ENCODE results near the gene PRKD2.

PRKD2 gene

DNA sequence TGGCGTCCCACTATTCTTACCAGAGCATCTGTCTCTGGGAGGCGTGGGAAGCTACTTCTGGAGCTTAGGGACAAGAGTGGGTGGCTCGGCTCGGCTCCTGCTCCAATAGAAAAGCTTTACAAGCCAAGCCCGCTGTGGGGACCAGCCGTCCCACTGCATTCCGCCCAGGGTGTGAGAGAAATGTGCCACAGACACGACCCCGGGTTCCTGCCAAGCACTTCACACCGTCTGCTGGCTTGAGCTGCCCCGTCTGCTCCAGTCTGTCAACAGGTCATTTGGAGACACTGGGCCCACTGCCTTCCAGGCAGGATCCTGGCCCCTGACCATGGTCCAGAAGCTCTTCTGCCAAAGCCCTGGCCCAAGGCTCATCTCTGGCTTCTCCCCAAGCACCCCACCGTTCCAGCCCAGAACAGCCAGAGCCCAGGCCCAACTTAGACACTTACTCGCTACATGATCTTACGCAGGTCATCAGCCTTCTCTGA, 22.4 kb upstream of the PRKD2 start:
- DNase-seq: no peak

DNA sequence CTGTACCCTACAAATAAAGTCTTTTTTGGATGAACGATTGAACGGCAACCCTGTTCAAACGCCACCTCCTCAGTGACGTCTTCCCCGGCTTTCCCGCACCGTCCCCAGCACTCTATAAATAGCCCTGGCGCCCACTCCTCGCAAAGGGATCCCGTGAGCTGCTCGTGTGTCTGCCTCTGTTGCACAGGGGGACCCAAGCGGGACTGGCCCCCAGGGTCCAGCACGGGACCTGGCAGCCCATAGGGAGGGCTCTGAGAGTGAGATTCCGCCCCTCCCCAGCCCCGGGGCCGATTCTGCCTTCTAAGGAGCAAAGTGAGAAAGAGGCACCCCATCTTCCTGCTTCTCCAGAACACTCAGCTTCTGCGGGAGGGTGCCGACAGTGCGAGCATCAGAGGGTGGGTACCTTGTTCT, 20.9 kb upstream of the PRKD2 start:
- DNase-seq: no peak

DNA sequence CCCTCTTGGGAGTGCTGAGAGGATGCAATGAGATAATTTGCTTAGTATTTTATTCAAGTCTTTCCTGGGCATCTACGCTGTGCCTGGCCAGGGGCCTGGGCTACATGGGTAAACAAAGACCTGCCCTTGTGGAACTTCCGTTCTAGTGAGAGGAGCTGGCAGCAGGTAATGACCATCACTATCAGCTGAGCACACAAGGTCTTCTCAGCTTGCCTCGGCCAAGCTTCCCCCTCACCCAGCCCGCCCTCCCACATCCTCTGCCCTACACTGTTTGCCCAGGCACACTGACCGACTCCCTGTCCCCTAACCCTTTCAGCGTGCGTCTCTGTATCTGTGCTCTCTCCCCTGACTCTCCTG, 20.4 kb upstream of the PRKD2 start:
- DNase-seq: no peak

DNA sequence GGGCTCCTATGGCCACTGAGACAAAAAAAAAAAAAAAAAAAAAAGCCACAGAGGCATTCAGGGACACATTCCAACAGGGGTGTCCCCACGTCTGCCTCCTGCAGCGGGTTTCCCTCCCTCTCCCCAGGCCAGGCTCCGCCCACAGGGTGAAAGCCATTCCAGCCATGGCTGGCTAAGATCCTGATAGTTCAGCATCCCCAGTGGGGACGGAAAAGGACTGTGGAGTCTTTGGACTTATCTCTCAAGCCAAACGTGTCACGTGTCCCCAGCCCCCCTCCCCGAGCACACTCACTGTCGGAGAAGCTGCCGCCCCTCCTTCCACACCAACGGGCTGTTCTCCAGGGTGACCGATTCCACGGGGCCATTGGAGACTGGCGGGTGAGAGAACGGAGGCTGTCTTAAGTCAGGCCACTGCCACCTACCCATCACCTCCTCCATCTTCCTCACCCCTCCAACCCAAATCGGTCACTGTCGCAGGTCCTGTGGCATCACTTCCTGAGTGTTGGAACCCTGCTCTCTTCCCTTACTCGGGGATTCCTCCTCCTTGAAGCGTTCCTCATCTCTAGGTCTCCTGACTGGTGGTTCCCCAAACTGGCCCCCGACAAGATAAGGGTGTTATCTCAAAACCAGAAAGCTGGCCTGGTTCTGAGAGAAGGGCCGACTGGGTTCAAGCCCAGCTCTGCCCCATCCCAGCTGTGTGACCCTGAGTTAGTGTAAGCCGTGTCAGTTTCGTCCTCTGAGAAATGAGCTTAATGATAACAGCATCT, 19.8 kb upstream of the PRKD2 start:
- no peak for DNase-seq

DNA sequence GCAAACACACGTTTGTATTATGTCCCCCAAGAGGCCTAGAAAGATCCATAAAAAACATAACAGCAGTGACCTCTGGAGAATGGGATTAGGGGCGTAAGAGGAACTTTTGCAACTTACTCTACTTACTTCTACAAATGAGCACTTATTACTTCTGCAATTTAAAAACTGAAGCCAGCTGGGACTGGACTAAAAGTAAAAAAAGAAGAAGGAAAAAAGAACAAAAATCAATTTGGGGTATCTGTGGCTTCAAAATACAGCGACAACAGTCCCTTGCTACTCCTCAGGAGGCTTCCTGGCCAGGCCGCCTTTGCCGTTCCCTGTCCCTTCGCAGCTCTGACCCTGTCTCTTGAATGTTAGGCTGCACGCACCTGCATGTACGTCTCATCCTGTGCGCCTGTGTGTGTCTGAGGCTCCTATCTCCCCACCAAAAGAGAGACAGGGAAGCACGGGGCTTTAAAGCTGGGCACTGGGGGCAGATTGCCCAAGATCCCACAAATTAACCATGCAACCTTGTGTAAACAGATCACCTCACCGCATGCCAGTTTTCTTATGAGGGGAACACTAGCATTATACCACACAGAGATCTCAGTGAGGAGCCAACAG, 16.9 kb upstream of the PRKD2 start:
- DNase-seq: no peak

DNA sequence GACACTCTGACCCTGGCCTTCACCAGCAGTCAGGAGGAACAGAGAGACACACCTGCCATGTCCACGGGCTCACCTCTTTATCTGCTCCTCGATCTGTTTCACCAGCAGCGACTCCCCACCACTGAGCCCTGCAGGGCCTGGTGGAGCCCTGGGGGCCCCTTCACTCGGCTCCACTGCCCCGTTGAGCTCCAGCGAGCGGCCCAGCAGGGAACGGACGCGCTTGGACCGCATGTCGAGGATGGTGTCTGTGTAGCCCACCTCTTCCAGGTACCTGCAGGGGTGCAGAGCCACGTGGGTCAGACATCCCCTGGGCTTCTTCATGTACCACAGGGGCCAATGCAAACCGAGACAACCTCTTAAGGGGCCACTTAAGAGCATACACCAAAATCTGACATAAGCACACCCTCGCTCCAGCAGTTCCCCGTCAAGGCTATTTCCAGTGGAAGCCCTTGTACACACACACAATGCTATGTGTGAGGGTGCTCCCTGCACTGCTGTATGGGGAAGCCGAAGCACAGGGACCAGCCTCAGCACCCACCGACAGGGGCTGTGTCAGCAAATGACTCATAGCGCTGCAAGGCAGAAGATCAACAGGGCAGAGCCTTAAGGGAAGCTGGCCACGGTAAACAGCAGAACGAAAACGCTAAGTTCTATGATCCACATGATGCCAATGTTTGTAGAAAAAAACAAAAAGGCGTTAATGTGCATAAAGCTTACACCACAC, 16.2 kb upstream of the PRKD2 start:
- no peak for DNase-seq

DNA sequence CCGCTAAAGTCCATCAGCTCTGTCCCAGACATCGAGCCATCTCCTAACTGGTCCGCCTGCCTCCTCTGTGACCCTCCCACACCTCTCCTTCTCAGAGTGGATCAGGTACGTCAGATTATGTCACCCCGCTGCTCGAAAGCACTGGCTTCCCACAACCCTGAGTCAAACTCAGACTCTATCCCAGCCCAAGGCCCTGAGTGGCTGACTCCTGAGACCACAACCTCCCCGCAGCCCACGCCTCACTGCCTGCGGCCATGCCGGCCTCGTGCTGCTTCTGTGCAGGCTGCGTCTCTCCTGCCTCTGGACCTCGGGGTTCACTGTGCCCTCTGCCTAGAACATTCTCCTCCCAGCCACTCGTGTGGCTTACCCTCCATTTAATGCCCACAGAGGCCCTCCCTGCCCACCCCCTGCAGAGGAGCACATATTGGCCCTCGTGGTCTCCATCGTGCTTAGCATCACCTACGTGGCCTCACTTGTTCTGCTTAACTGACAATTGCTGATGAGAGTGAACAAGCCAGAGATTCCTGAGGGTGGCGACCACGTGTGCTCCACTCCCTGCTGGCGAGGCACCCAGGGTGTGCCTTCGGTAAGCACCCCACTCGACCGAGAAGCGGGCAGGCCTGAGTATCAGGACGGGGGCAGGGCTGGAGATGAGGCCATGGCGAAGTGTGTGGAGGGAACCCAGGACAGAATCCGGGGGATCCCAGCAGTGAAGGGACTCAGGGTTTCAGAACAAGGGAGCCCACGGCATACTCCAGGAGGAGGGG, 15.4 kb upstream of the PRKD2 start:
- DNase-seq: no peak

DNA sequence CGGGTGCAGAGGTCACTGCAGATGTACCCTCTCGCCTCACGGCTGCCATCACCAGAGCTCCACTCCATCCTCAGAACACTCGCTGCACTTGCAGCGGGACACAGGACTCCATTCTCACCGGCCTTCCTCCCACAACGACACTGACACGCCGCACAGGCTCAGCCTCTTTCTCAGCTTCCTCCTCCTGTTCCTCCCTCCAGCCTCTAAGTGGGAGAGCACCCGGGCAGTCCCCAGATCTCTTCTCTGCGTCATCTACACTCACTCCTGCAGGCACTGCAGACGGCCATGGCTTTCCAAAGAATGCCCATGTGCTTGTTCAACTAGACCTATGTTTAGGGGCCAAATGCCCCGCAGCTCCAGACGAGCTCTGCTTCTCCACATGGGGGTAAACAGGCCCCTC, 14.7 kb upstream of the PRKD2 start:
- no peak for DNase-seq

DNA sequence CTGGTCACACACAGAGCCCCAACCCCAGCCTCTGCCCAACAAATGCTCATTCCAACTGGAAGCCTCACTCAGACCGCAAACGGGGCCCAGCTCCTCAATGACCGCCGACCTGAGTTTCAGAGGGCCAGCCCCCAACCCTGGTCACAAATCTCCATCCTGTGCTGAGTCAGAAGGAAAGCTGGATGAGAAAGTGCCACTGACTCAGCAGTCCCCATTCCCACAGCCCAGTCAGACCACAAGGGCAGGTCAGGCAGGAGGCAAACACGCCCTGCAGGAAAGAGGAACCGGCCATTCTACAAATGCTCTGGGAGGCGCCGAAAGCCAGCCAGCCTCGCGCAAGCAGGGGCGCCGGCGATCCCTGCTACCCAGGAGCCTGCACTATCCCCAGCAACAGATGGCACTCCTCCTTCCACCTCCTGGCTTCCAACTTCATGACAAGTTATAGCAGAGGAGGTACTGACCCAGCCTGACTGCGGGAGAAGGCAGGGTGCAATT, 14.1 kb upstream of the PRKD2 start:
- no peak for DNase-seq

DNA sequence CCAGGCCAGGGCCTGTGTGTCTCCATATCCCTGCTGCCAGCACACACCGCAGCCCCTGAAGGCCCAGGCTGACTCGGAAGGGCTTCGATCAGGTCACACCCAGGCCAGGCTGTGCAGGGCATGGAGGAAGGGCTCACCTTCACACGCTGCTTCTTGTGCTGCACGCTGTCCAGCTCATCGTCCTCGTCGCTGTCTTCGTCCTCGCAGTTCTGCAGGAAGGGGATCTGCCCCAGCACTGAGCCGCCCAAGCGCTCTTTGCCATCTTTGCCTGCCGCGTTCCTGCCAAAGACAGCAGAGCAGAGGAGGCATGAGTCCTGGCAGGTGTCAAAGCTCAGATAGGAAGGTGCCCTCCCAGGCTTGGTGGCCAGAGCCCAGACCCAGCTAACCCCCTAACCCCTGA, 13.7 kb upstream of the PRKD2 start:
- DNase-seq: no peak

DNA sequence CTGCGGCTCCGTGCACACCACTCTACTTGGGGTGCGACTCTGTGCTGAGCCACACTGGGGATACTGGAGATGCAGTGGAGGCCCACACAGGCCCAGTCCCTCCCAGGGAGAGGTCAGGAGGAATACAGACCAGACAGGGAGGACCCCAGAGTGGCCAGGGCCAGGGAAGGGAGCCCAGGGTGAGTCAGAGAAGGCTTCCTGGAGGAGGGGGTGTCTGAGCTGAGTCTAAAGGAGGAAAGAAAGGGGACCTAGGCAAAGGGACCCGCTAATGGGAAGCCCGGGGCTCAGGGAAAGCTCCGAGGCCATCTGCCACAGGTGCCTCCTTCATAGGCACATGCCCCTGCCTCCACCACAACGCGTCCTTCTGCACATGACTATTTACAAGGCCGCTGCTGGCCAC, 13.3 kb upstream of the PRKD2 start:
- DNase-seq: no peak

DNA sequence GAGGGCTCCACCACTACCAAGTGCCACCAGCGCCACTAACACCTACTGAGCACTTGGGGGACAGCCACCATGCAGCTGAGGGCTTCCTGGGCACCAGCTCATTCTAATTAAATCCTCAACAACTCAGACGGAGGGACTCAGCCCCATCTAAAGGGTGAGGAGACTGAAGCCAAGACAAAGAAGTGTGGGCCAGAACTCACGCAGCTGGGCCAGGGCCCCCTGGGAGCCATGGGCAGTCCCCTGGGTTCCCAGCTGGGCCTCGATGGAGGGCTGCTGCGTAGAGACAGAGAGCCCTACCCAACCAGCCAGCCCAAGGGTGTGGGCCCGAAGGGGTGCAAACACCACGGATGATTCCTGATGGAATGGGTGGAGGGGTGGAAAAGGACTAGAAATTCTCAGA, 12.8 kb upstream of the PRKD2 start:
- no peak for DNase-seq

DNA sequence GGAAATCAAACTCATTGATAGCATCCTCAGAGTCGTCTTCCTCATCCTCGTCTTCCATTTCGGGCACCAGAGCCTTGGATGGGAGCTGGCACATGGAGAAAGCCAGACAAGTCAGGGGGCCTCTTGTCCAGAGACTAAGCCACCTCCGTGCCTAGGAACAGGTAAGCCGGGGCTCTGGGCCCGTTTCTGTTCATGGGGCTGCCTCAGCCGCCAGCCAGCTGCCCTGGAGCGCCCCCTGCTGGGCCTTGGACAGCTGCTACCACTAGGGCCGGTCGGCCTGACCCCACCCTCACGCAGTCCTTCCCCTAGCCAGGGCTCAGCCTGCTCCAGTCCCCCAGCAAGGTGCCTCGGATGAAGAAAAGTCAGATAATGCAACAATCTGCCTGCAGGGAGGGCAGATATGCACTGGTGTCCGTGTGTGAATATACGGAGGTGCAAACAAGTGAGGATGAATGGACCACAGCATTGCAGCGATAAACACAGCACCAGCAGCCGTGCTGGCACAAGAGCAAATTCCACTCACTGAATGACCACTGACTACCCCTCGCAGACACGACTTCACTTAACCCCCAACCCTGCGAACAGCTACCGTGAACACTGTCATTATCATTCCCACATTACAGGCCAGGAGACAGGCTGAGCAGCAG, 11.9 kb upstream of the PRKD2 start:
- DNase-seq: no peak

DNA sequence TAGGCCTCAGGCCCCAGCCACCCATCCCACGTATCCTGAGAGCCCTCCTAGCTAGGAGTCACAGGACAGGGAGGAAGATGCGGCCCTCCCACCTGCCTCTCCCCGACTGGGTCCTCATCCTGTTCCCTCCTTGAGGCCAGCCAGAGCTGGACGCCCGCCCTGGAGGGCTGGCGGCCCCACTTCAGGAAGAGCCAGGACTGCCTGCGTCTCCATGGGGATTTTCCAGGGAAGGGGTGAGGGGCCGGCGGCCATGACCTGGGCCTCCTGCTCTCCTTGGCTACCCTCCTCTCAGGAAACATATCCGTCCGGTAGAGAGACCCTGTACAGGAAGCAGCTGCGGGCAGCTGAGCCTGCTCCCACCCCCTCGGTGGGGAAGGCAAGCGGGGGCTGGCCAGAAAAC, 11.3 kb upstream of the PRKD2 start:
- no peak for DNase-seq

DNA sequence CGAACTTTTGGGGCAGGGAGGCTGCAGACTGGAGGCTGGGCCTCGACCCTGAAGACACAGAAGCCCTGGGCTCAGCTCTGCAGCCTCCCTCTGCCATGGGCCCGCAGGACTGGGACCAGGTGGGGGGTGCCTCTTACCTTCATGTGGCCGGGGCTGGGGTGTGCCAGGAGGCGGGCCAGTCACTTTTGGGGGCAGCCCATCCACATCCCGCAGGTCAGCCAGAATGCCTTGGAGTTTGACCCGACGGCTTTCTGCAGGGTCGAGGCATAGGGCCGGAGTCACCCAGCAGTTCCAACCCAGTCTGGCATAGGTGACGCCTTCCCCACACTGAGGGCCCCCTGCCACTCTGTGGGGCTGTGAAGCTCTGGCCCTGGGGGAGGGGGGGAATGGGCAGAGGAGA, 10.8 kb upstream of the PRKD2 start:
- no peak for DNase-seq

DNA sequence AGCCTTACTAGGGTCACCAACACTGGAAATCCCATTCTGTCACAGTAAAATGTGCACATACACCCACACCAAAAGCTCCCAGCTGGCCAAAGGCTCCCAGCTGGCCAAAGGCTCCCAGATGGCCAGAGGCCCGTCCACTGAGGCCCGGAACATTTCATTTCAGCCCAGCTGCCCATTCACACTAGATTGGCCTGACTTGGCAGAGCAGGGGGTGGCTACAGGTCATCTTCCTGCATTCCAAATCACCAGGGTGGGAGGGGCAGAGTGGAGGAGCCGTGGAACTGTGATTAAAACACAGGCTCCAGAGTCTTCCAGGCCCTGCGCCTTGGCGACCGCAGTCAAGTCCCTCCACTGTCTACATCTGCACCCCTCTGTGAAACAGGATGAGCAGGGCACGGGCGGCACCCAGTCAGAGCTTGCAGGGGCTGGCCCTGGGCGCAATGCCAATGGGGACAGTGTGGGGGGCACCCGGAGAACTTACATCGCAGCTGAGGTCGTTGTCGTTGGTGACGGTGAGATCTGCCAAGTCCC, 10.1 kb upstream of the PRKD2 start:
- no peak for DNase-seq

DNA sequence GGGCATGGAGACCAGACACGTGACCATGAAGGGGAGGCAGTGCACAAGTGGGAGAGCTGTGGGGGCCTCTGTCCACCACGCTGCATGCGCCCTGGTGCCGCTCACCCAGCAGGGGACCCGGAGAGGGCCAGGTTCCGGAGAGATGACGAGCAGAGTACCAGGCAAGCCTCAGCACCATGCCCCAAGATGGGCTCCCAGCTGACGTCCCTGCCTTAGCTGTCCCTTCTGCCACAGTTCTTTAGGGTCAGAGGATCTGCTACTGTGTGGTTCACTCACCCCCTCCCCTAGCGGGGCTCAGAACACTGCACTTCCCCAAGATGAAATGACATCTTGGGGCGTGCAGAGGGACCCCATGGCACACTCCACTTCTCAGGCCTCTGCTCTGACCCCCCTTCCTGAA, 9.6 kb upstream of the PRKD2 start:
- no peak for DNase-seq

DNA sequence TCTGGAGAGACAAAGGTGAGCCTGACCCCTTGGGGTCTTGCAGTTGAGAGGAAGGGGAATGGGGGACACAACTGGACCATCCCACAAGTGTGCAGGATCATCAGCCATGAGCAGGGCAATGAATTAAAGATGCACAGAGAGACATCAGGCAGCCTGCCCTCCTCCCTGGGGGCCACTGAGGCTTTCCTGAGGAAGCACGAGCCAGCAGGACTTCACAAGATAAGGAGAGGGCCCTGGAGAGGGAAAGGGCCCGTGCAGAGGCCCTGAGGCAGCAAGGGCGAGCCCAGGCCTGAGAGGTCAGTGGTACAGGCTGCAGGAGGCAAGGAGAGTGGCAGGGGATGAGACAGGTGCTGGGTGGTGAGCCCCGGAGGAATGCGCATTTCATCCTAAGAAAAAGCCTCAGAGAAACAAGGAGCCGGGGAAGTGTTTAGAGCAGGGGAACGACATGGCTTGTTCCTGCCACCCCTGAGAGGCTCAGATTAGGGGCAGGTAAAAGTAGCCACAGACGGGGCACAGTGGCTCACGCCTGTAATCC, 9.0 kb upstream of the PRKD2 start:
- DNase-seq: no peak

DNA sequence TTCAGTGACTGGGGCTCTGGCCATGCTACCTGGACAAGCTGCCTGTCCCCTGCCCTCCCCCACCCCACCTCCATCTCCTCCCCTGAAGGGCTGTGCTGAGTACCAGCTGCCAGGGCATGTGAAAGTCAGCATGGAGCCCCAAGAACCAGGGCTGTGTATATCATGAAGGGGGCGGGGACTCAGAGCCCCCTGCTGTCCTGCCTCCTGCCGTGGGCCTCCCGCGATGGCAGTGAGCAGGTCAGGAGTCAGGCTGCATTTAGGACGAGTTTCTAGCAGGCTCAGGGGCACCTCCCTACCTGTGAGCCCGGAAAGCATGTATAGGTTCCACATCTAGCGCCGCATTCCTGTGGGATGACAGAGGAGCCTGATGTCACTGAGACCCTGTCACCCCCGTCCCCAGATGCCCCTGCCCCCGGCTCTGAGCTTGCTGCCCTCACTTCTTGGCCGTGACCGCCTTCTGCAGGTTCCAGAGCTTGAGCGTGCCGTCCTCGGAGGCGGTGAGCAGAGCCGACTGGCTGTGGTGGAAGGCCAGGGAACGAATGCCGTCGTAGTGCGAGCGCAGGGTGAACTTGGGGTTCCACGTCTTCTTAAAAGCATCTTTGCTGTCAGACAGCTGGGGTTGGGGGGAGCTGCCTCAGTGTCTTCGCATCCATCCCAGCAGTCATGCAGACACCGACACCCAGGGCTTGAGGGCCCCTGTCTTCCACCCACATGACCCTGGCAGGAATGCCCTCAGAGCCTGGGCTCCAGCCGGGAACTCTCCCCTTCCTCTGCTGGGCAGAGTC, 8.3 kb upstream of the PRKD2 start:
- no peak for DNase-seq

DNA sequence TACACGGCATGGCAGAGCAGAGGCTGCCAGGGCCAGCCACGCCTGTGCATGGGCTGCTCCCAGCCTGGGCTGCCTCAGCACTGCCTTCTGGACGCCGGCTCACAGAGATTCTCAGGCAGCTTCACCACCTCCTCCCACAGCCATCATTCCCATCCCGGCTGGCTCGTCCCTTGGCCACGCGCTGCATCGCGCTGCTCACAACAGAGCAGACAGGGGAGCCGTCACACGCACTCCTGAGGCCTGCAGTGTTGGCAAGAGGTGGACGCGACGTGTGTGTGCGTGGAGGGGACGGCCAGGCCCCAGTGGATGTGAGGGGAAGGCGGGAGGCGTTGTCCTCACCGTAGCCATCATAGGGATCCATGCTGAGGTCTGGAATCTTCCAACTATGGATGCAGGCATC, 7.6 kb upstream of the PRKD2 start:
- DNase-seq: no peak

DNA sequence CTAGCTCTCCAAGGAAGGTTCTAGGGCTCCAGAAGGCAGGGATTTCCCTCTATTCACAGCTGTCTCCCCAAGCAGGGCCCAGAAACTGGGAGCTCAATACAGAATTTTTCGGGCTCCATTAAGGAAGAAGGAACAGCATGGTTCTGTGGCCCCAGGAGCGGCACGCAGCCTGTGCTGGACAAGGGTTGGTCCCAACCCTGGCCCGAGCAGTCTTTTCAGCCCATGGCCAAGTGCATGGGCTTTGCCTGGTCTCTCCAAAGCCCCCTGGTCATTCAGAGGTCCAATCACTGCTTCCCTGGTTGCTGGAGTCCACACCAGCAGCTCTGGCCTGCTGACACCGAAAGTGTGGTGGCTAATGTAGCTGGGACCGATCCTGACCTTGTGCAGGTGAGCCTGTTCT, 6.6 kb upstream of the PRKD2 start:
- no peak for DNase-seq
